CD4-positive, alpha-beta T cell treated with Interferon gamma for 1 hour (primary cell): ENCODE results near the gene CX3CR1.
A peak's percentile ranks its signal among the peaks of the same experiment; 100 is the strongest.

Experiments used
- DNase-seq: peaks from one replicate; pipeline ENCODE4 v3.0.0-alpha.2; 2020

CX3CR1 gene

DNA sequence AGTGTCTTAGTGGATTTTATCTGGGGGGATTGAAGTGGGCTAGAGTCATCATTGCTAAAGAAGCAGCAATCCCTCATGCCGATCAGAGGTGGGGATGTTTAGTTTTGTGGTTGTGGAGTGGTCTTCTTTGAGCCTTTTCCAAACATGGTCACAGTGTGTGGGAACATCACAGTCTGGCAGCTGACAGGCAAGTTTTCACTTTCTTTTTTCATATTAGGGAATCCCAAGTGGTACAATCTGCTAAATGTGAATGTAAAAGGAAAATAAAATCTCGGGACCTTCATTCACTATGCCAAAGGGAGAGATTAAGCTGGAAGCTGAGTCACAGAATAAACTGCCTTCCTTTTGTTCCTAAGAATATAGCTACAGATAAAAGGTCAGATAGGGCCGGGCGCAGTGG is 10.4 kb upstream of the CX3CR1 start:
- no peak for DNase-seq

DNA sequence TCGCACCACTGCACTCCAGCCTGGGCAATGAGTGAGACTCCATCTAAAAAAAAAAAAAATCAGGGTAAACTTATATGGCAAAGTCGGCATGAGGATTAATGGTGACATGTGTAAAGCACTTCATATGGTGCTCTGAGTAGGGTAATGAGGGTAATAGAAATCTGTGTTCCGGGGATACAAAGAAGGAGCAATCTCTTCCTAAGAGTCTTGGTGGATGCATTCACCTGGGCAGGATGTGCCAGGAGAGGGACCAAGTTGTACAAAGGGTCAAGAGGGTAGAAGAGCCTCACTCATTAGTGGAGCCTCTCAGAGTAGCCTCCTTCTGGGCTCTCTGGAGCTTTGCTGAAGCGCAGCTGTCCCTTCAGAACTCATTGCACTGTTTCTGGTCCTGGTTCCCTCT is 9.3 kb upstream of the CX3CR1 start:
- DNase-seq, result no peak

DNA sequence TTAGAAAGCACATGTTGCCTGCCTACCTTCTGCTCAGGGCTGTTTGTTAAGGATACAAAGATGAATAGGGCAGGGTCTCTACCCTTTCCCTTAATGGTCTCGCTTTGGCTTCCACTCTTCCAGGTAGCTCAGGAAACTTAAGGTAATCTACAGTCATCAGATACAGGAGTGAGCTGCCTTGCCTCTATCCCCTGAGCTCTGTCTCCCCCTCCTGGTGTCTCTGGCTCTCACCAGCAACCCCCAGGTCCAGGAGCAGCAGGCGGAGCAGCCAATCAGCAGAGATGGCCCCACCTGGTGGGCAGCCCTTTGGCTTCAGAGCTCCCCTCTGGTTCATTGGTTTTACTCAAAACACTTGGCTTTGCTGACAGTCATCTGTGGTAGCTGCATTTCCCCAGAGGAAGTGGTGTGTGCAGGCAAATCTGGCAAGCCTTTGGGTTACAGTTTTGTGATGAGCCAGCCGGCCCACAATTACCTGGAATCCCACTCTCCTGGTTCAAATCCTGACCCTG is 8.5 kb upstream of the CX3CR1 start:
- peak; percentile 89 for DNase-seq

DNA sequence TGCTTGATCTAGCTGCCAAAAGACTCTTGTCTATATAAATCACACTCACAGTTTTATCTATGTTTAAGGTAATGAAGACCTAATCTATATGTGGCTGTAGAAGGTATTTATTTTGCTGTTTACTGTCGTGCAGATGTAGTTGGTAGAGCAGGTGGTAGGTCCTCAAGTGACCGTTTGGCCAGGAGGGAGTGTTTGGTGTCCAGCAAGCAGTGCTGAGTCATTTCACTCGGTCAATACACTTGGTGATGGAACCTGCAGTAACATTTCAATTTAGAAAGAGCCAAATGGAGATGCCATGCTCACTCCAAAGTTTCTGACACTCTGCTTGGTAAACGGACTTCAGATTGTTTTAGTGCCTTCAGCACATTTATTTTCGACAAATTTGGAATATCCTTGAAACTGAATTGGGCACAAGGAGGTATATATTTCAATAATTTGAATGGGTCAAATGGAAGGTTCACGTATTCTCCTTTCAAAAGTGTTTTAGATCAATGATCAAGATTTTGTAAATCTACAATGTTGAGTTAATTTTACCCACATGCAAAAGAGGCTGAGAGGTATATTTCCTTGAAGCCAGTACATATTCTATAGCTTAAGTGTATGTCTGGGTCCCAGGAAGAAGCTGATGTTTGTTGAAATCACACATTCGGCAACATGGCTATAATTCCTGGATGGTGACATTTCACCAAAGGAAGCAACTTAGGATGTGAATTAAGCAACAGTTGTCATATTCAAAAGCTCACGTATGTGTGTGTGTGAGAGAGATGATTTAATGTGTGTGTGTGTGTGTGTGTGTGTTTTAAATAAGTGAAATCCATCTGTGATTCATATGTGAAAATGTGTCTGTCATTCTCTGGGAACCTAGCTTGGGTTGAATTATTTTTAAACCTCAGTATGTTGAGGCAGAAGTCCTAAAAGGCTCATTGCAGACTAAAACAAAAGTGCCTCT is 7.7 kb upstream of the CX3CR1 start:
- no peak for DNase-seq

DNA sequence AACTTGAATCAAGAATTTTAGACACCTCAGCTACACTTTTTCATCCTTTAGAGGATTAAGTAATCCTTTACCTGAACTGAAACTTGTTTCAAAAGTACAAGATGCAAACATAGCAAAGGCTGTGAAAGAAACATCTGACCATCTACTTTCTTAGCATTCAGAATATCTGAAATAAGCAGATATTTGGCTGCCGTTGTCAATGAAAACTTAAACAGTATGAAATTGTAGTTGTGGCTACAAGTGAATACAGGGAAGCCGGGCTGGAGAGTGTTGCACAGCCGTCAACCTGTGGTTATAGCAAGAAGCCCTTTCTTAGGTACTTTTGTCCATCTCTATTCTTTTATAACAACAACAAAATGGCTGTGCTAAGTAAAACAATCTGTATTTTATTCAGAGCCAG is 6.9 kb upstream of the CX3CR1 start:
- DNase-seq, result no peak

DNA sequence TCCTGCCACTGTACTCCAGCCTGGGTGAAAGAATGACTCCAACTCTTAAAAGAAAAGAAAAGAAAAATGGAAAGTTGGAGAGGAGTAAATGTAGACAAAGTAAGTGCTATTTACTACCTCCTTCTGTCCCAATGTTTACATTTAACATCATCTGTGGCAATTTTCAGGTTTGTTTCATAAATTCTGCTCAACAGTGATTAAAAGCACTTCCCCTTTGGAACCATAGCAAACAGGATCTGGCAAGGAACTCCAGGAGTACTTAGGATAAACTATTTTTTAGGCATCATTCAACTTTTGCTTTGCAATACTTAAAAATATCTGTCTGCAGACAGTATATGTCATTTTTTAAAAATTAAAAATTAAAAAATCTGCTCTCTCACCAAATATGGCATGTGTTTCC is 5.5 kb upstream of the CX3CR1 start:
- DNase-seq, result no peak

DNA sequence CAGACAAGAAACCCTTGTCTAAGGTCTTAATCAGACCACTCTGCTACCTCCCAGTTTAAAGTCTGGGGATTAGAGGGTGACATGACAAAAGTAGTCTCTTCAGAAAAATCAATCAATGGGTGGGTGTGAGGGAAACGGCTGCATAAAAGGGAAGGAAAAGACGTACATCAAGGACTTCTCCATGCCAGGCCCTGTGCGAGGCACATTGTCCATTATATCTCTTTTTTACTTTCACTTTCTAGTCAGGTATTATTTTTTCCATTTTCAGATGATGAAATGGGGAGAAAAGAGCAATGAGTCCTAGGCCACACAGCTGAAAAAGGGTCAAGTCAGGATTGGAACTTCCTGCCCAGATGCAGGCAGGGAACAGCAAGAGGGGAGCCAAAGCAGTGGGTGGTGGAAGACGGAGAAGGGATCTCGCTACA is 4.6 kb upstream of the CX3CR1 start:
- no peak for DNase-seq

DNA sequence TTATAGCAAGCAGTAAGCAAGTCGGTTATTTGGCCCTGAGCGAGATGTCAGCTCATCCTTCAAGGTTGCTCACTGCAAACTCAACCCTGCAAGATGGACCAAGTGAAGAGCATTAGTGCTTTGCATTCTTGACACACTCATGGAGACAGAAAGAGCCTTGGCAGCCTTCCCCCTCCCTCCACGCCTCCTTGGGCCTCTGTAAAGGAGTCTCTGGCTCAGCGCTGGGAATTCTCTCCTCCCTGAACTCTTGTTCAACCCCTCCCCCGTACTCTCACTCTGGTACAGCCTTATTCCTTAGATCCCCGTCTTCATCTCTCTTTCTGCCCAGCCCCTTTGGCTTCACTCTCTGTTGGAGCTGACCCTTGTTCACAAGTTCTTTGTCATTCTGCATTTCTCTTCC is 2.2 kb upstream of the CX3CR1 start:
- no peak for DNase-seq

DNA sequence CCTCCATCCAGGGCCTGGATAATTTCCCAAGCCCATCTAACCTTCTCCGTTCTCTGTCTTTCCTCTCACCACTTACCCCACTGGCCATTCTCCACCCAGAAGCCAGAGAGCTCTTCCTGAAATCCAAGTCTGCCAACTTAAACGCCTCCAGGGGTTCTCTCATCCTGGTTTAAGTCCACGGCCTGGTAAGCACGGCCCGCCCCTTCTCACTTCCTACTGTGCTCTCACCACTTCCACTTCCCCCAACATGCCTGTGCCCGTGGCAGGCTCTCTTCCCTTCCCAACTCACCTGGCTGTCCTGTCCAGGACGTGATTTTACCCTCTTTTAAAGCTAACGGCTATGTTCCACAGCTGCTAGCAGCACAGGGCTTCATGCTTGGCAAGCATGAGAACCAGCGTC is 1.7 kb upstream of the CX3CR1 start:
- no peak for DNase-seq

DNA sequence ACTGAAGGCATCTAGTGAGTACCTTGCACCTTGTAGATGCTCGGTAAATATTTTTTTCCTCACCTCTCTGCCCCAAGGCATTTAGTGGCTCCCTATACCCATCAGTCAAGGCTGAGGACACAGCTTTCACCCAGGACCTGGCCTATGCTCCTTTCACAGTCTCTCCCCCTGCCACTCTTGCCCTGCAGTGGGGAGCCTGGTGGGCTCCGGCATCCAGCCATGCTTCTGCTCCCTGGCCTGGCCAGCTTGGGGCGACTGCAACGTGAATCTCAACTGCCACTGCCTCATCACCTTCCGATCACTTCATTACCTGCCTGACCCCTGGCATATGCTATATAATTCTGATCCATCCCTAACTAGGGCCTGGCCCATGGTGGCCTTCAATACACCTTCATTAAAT is 735 bp upstream of the CX3CR1 start:
- no peak for DNase-seq

DNA sequence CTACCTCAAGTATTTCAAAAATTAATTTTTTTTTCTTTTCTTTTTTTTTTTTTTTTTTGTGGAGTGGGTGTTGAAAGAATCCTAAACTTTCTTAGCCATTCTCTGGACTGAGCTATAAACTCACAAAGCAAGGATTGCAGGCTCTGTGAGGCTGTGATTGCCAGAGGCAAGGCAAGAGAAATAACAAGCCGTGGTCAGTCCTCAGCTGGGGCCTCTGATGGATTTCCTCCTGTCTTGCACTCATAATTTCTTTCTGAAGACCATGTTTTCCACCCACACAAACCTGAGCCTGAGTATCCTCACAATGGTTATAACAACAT is 1.3 kb downstream of the CX3CR1 start:
- DNase-seq, result no peak

DNA sequence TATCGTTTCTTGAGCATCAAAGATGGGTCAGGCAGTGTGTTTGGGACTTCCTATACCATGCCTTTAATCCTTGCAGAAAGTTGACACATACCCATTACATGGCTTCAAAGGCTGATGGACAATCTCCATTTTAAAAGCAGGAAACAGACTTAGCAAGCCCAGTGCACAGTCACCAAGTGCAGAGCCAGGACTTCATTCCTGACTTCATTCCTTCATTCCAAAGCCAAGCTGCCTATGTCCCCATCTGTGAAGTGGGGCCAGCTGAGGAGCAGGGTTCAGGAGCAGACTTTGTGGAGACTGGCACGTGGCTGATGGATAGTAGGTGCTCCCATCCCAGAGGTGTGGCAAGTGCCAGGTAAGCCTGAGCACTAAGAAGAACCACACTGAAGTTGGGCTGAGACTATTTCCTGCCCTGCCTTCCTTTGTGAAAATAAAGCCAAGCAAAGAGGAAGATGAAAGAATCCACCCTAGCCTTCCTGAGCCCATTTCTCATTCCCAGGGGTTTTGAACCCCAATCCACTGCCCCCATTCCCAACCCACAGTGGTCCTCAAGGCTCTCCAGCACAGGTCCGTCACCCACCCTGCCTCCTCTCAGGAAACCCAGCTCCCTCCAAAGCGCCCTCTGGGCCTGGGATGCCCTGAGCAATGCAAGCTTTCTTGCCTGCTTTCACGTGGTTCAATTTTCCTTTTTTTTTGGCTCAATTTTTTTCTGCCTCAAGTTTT is 1.8 kb downstream of the CX3CR1 start:
- DNase-seq, result no peak

DNA sequence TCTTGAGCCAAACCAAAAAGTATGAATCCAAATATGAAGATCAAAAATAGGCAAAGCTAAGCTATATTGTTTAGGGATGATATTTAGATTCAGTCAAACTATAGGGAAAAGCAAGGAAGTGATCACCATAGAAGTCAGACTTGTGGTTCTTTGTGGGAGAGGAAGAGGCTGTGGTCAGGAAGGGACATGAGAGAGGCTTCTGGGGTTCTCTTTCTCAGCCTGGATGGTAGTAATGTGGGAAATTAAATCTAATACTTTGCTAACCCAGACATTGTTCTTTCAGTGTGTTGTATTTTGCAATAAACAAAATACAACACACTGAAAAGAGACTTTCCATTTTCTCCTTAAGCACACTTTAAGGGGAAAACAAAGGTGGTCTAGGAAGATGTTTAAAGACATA is 3.1 kb downstream of the CX3CR1 start:
- DNase-seq, result no peak

DNA sequence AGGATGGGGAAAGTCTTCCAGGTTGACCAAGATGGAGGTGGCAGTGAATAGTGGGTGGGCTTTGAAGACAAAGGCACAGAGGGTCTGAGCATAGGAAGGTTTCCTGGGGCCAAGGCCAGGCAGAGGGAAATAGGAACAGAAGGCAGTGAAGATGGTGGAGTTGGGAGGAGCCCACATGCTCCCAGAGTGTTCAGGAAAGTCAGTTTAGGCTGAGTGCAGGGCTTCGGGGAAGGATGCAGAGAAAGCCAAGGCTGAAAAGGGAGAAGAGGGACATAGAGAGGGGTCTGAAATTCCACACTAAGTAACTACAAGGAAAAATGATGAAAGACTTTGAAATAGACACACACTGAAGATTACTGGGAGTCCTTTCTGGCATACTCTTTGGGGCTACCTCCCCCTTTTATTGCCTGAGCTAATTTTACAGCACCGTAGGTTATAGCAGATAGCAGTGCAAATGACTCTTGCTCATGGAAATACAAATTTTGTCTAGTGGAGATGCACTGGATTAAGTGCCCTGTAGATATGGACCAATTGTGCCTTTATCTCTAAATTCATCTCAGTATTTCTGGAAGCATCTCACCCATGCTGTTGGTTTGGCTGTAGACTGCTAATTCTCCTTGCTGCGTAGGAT is 3.8 kb downstream of the CX3CR1 start:
- DNase-seq, result no peak

DNA sequence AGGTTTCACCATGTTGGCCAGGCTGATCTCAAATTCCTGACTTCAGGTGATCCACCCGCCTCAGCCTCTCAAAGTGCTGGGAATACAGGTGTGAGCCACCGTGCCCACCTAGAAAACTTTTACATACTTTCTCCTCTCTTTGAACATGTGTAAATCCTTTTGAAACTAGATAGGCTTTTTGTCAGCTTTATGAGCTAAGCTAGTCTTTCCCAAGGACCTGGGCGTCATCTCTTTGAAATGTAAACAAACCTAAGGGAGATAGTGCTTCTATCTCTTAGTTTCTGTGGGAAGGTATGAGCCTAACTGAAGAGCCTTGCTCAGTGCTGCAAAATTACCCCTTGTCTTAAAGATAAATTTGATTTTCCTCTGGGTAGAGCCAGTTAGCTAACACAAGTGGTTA is 4.8 kb downstream of the CX3CR1 start:
- DNase-seq, result no peak

DNA sequence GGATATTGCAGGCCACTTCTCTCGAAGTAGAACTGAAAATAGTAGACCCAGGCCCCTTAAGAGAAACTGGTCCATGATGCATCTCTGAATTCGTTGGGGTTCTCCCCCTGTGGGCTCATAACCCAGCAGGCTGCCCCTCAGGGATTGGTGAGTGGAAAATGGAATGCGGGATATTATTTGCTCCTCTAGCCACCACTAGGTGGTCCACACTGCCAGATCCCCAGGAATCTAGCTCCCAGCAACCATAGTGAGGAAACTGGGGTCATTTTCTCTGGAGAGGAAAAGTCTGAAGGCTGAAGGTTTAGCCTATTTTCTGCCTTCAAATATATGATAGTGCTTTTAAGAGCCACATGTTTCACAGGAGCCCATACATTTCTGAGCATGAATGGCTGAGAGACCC is 6.7 kb downstream of the CX3CR1 start:
- no peak for DNase-seq

DNA sequence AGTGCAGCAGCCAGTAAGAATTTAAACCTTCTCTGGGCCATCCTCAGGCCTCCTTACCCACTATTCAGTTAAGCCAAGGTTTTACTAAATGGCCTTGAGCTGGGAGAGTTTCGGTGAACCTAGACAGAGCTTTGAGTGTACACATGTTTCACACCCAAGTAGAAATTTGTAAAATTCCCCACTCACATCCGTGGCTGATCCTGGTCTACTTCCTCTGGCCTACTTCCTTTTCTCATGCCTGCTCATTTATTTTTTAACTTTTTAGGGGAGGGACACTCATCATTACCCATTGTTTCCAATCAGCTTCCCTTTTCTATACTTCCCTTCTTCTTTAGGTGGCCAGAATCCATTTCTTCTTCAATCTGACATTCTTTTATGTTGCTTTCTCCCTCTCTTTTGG is 7.6 kb downstream of the CX3CR1 start:
- DNase-seq, result no peak

DNA sequence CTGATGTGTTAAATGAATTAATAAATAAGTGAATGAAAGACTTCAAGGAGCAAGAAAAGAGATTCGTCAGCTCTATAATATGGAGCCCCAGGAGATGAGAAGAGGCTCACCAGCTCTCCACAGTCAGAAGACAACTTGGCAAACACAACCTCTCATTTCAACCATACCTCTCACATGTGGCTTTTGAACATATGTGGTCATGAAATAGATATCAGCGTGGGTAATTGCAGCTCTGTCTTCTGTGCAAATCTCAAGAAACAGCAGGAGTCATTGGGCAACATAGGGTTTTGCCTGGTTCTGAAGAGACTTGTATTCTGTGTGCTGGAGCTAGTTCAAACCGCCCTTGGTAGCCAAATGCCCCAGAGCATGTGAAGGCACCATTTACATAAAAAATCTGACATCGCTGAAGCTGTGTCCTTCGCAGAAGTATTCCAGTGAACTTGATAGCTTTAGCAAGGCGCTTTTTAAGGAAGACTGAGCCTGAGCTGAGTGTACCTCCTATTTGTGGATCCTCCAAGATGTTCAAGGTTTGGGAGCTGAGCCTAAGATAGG is 8.4 kb downstream of the CX3CR1 start:
- DNase-seq, result no peak

DNA sequence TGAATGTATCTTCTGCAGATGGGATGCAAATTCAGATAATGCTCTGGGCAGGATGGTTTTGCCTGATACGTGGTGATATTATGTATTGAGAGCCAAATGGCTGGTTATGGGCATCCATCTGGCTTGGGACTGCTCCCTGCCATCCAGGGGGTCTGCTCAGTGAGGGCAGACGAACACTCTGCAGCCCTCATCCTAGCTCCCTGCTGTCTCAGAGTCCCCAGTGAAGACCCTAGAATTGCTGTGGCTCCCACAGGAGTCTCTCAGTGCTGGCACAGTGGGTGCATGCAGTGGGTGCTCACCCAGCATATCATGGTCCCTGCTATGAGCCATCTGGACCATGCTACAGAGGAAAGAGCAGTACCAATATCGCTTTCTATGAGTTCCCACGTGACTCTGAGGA is 10.3 kb downstream of the CX3CR1 start:
- DNase-seq, result no peak

DNA sequence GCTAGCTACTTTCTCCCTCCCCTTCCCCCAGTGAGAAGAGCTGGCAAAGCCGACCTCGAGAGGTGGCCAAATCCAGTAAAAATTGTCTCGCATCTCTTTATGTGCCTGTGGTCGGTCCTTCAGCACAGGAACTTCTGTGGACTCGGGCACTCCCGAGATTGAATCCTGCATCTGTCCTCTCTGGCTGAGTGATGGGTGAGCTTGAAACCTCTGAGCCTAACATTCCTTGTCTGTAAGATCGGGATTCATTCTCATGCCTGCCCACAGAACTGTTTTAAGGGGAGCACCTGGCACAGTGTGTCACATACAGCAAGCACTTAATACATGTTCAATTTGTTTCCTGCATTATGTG is 11.3 kb downstream of the CX3CR1 start:
- no peak for DNase-seq

DNA sequence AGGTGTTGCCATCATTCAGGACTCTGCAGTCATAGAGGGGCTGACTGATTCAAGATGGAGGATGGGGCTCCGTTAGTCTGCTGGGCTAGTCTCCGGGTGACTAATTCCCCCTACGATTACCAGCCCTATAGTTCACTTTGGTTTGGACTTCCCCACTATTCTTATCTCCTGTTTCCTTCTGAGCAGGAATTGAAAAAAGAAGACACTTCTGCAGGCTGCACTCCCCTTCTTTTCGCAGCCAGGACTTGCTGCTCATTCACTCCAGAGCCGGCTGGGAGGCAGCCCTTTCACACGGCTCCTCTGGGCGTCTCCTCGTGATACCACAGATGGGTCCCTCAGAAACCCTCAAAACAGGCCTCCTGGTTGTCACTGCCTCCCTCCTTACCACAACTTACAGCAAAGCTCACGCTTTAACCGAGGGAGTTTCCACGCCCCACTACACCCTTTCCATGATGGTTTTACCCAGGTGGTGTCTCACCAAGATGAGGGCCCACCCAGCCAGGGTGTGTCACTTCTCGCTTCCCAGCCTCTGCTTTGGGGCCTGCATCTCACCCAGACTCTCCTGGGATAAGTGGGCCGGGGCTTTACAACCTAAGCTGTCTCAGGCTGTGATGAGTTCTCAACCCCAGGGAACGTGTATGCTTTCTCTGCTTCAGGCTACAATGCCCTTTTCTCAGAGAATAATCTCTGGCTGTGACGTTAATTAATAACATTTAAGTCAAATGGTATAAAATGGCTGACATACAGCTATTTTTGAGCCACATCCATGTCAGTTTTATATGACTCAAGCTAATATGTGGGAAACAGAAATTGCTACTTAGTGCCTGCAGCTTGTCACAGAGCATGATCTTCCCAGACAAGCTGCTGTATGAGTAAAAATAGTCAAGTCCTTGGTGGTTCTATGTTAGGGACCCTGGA is 11.9 kb downstream of the CX3CR1 start:
- DNase-seq, result peak; percentile 69

DNA sequence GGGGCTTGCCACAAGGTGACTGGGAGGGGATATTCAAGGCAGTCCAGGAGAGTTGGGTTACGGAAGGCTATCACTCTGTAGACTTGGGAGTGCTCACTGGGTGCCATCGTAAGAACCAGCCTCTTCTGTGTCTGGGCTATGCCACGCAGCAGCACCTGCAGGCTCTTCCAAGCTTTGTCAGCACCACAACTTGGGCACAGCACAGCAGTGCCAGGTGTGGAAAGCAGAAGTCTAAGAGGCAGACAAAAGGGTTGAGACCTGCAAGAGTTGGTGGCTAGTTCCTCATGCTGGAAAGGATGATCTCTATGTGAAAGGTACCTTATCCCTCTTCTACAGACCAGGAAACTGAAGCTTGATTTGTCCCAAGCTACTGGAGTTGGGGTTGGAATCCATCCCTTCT is 15.8 kb downstream of the CX3CR1 start:
- DNase-seq, result peak; percentile 25

DNA sequence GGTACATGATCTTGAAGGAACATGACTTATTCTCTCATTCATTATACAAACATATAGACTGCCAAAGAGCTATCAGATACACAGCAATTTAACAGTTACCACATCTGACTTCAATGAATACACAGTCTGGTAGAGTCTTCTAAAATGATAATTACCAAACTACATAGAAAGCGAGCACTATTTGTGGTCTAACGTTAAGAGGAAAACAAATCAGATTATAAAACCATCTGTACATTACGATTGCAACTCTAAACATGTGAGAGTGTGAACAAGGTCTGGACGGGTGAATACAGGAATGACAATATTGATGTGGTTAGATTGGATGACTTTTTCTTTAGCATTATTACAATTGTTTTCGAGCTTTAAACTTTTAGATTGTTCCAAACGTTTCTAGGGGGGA is 16.3 kb downstream of the CX3CR1 start:
- DNase-seq, result no peak
